Naive thymus-derived CD4-positive, alpha-beta T cell (primary cell): ENCODE data around the gene HBG2. TPM values are rescaled to one million over a fixed set of nuclear protein-coding genes. Genes with fewer than 3 reads are reported as not detected.

ENCODE experiments used
- ATAC-seq: fragments of 150-1000 bp; cut with Tn5 transposase; 2 replicates; pipeline ENCODE4 v1.10.0; 2021; ENCODE audit warnings: mild to moderate bottlenecking, moderate library complexity
- CTCF ChIA-PET: fragments of 350-600 bp; sonication (Branson Sonifier 250); formaldehyde crosslinking; loops from one replicate; lab custom pipeline; 2021; ENCODE audit warnings: antibody characterized with exemption; lab: Charles Lee
- POLR2A ChIA-PET: fragments of 350-600 bp; sonication (Branson Sonifier 250); formaldehyde crosslinking; loops from one replicate; lab custom pipeline; 2021; ENCODE audit warnings: antibody characterized with exemption, inconsistent platforms; lab: Charles Lee
- DNase-seq, 9 donors: peaks; one replicate each; pipeline versions ENCODE4 v3.0.0 to v3.0.0-alpha.2; 2020 to 2022; ENCODE audit warnings: mixed read lengths in 1 of 9
- H3K27ac ChIP-seq: one replicate; pipeline ENCODE4 v1.7.0; 2013; ENCODE audit warnings: mild to moderate bottlenecking, low read depth, low read length, moderate library complexity
- H3K27me3 ChIP-seq, 2 donors: one replicate each; pipeline ENCODE4 v1.7.0; 2013; ENCODE audit warnings: low read length in 2 of 2, mild to moderate bottlenecking in 2 of 2, moderate library complexity in 2 of 2; ENCODE audit not compliant: control insufficient read depth in 2 of 2, insufficient read depth in 2 of 2
- H3K36me3 ChIP-seq, 3 experiments: 1 replicate in 2 of 3; 2 replicates in 1 of 3; pipeline ENCODE4 v1.7.0; 2013; ENCODE audit warnings: low read length in 3 of 3, mild to moderate bottlenecking in 3 of 3, moderate library complexity in 1 of 3; ENCODE audit not compliant: insufficient read depth in 3 of 3, control insufficient read depth in 2 of 3
- H3K4me1 ChIP-seq, 2 donors: one replicate each; pipeline ENCODE4 v1.7.0; 2013; ENCODE audit warnings: low read length in 2 of 2, mild to moderate bottlenecking in 2 of 2, moderate library complexity in 1 of 2; ENCODE audit not compliant: control insufficient read depth in 2 of 2, insufficient read depth in 2 of 2
- H3K4me3 ChIP-seq: 2 replicates; pipeline ENCODE4 v1.7.0; 2013; ENCODE audit warnings: mild to moderate bottlenecking, low read length
- H3K9me3 ChIP-seq, 3 experiments: 1 replicate in 2 of 3; 2 replicates in 1 of 3; pipeline ENCODE4 v1.7.0; 2013; ENCODE audit warnings: low read length in 3 of 3; ENCODE audit not compliant: control insufficient read depth in 2 of 3
- H3K27ac Mint-ChIP-seq, 9 donors: one replicate each; pipeline ENCODE4 v1.8.0; 2020 to 2022; ENCODE audit warnings: mixed read lengths in 9 of 9, mild to moderate bottlenecking in 8 of 9, moderate library complexity in 5 of 9, inconsistent platforms in 2 of 9
- H3K27me3 Mint-ChIP-seq, 5 donors: one replicate each; pipeline ENCODE4 v1.8.0; 2021 to 2022; ENCODE audit warnings: mixed read lengths in 5 of 5, mild to moderate bottlenecking in 1 of 5
- H3K36me3 Mint-ChIP-seq, 5 donors: one replicate each; pipeline ENCODE4 v1.8.0; 2020 to 2022; ENCODE audit warnings: mixed read lengths in 5 of 5, mild to moderate bottlenecking in 3 of 5, inconsistent platforms in 1 of 5
- H3K4me1 Mint-ChIP-seq, 7 donors: one replicate each; pipeline ENCODE4 v1.8.0; 2020 to 2022; ENCODE audit warnings: mixed read lengths in 7 of 7, mild to moderate bottlenecking in 3 of 7, inconsistent platforms in 1 of 7
- H3K4me3 Mint-ChIP-seq, 10 donors: one replicate each; pipeline ENCODE4 v1.8.0; 2020 to 2022; ENCODE audit warnings: mild to moderate bottlenecking in 10 of 10, mixed read lengths in 10 of 10, moderate library complexity in 6 of 10, inconsistent platforms in 2 of 10
- H3K9me3 Mint-ChIP-seq, 11 donors: one replicate each; pipeline ENCODE4 v1.8.0; 2020 to 2022; ENCODE audit warnings: mixed read lengths in 11 of 11, mild to moderate bottlenecking in 4 of 11, inconsistent platforms in 1 of 11, moderate library complexity in 1 of 11
- intact Hi-C, 2 donors: fragments of 100-400 bp; cut with micrococcal nuclease; formaldehyde crosslinking; loops; one replicate each; pipeline ENCODE4 v1.15.1; 2023
- polyA plus RNA-seq, 2 donors: library from polyadenylated mRNA; unstranded; fragments of 300-500 nt; fragmentation: Illumina TruSeq; gene quantifications; one replicate each; pipeline ENCODE4 v1.2.3, GENCODE V29; 2021
- total RNA-seq, 6 experiments: library from RNA in 5 of 6; stranded (reverse) in 5 of 6; gene quantifications; 1 replicate in 5 of 6; 2 replicates in 1 of 6; pipeline ENCODE4 v1.2.3 and lab custom pipeline; 2021 to 2026

Gene HBG2
- total and polyA plus RNA-seq, 7 experiments from 2014 or later = not detected

GRCh38 chr11:5223686-5224085 lies 30.9 kb downstream of the HBG2 start:
- no peaks in the 10 kb centered on the region for H3K36me3 Mint-ChIP-seq
- ChIA-PET POLR2A (no interaction called here), CTCF (interaction anchor here (0.6 kb wide), 1 partner anchor 110 kb away, joined by 4 read pairs; no protein-coding TSS in a partner anchor)
- no peaks in the 10 kb centered on the region for H3K4me1 Mint-ChIP-seq
- Histone ChIP-seq H3K27me3 (no peaks in the 10 kb centered on the region), H3K36me3 (no peaks in the 10 kb centered on the region), H3K4me3 (no peak overlapping the region), H3K9me3 (no peaks in the 10 kb centered on the region), H3K4me1 (no peaks in the 10 kb centered on the region), H3K27ac (no peak overlapping the region)
- H3K27ac Mint-ChIP-seq = no peak overlapping the region
- H3K27me3 Mint-ChIP-seq = peaks cover 0 to 17% (median 5%) of the 10 kb centered on the region in 5 donors
- H3K4me3 Mint-ChIP-seq = no peak overlapping the region
- intact Hi-C loops = no loop called here
- H3K9me3 Mint-ChIP-seq = peaks cover 0 to 20% (median 4%) of the 10 kb centered on the region in 11 donors
- DNase-seq (no peak), ATAC-seq (no peak)

DNA sequence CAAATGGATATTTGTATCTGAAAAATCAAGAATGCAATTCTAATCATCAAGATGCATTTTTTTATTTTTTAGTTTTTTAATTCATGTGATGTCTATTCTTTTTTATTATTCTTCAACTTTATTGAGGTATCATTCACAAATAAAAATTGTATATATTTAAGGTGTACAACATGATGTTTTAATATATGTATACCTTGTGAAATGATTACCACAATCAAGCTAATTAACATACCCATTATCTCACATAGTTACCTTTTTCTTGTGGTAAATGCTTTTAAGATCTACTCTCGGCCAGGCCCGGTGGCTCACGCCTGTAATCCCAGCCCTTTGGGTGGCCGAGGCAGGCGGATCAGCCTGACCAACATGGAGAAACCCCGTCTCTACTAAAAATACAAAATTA lies 31.4 kb downstream of the HBG2 start:
- intact Hi-C loops = no loop called here
- POLR2A ChIA-PET = no interaction called here
- no peak for ATAC-seq

GRCh38 chr11:5210376-5210885 lies 44.1 kb downstream of the HBG2 start:
- no peaks in the 10 kb centered on the region for H3K4me1 ChIP-seq
- DNase-seq = no peak
- intact Hi-C loops = no loop called here
- H3K9me3 ChIP-seq = no peaks in the 10 kb centered on the region
- H3K4me1 Mint-ChIP-seq = no peaks in the 10 kb centered on the region
- H3K4me3 Mint-ChIP-seq = no peak overlapping the region
- H3K9me3 Mint-ChIP-seq = peaks cover 0 to 4% (median 0%) of the 10 kb centered on the region in 11 donors
- H3K27ac ChIP-seq = no peak overlapping the region
- H3K27me3 Mint-ChIP-seq = no peaks in the 10 kb centered on the region
- H3K4me3 ChIP-seq = no peak overlapping the region
- no peaks in the 10 kb centered on the region for H3K36me3 ChIP-seq
- no peaks in the 10 kb centered on the region for H3K27me3 ChIP-seq
- H3K36me3 Mint-ChIP-seq = no peaks in the 10 kb centered on the region
- POLR2A ChIA-PET = no interaction called here
- CTCF ChIA-PET = no interaction called here
- no peak for ATAC-seq
- H3K27ac Mint-ChIP-seq = no peak overlapping the region

More for the DNA sequence above, 31.4 kb downstream of the HBG2 start:
- Mint-ChIP-seq H3K27ac (no peak overlapping the region), H3K4me1 (no peaks in the 10 kb centered on the region), H3K9me3 (peaks cover 0 to 23% (median 4%) of the 10 kb centered on the region in 11 donors), H3K36me3 (no peaks in the 10 kb centered on the region), H3K27me3 (peaks cover 0 to 17% (median 5%) of the 10 kb centered on the region in 5 donors), H3K4me3 (no peak overlapping the region)
- no peak overlapping the region for H3K4me3 ChIP-seq
- H3K9me3 ChIP-seq = no peaks in the 10 kb centered on the region
- CTCF ChIA-PET = interaction anchor here (0.6 kb wide), 1 partner anchor 109 kb away, joined by 4 read pairs; no protein-coding TSS in a partner anchor
- no peaks in the 10 kb centered on the region for H3K36me3 ChIP-seq
- no peaks in the 10 kb centered on the region for H3K27me3 ChIP-seq
- H3K4me1 ChIP-seq = no peaks in the 10 kb centered on the region
- no peak for DNase-seq
- no peak overlapping the region for H3K27ac ChIP-seq

GRCh38 chr11:5204787-5205186 lies 49.8 kb downstream of the HBG2 start:
- Histone ChIP-seq H3K27me3 (no peaks in the 10 kb centered on the region), H3K9me3 (no peaks in the 10 kb centered on the region), H3K27ac (no peak overlapping the region), H3K4me3 (no peak overlapping the region), H3K4me1 (no peaks in the 10 kb centered on the region), H3K36me3 (no peaks in the 10 kb centered on the region)
- H3K4me3 Mint-ChIP-seq = no peak overlapping the region
- DNase-seq (no peak), ATAC-seq (no peak)
- H3K36me3 Mint-ChIP-seq = no peaks in the 10 kb centered on the region
- CTCF ChIA-PET = no interaction called here
- POLR2A ChIA-PET = no interaction called here
- H3K27ac Mint-ChIP-seq = no peak overlapping the region
- intact Hi-C loops = no loop called here
- peaks cover 0 to 23% (median 5%) of the 10 kb centered on the region in 5 donors for H3K27me3 Mint-ChIP-seq
- no peaks in the 10 kb centered on the region for H3K4me1 Mint-ChIP-seq
- H3K9me3 Mint-ChIP-seq = no peaks in the 10 kb centered on the region

DNA sequence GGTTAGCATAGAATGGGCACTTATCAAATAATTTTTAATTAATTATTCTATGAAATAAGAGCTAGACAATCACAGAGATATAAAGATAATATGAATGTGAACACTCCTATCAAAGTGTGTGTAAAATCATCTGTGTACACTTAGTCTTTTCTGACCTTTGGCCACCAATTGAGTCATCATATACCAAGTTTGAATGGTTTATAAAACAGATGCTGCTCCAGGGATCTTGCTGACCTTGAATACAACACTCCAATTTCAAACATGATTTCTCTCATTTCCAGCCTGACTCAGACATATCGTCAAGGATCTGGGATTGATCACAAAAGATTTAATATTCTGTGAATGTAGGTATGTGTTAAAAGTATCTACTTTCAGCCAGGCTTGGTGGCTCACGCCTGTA lies 51.2 kb downstream of the HBG2 start:
- H3K36me3 Mint-ChIP-seq = no peaks in the 10 kb centered on the region
- Histone ChIP-seq H3K27ac (no peak overlapping the region), H3K9me3 (no peaks in the 10 kb centered on the region), H3K4me1 (no peaks in the 10 kb centered on the region), H3K4me3 (no peak overlapping the region), H3K36me3 (no peaks in the 10 kb centered on the region), H3K27me3 (no peaks in the 10 kb centered on the region)
- no peak for DNase-seq
- H3K9me3 Mint-ChIP-seq = no peaks in the 10 kb centered on the region
- no peak overlapping the region for H3K4me3 Mint-ChIP-seq
- CTCF ChIA-PET = no interaction called here
- no peaks in the 10 kb centered on the region for H3K4me1 Mint-ChIP-seq
- no peak overlapping the region for H3K27ac Mint-ChIP-seq
- POLR2A ChIA-PET = no interaction called here
- peaks cover 0 to 24% (median 8%) of the 10 kb centered on the region in 5 donors for H3K27me3 Mint-ChIP-seq
- intact Hi-C loops = no loop called here
- ATAC-seq = no peak

Other genes starting within 250 kb of the HBG2 start
- gene OR52J3, start 208.3 kb downstream of the HBG2 start, total RNA-seq = not detected
- not detected for gene OR52J3, start 208.3 kb downstream of the HBG2 start, polyA plus RNA-seq
- not detected for gene OR52E2, start 195.2 kb downstream of the HBG2 start, total RNA-seq
- not detected for gene OR52E2, start 195.2 kb downstream of the HBG2 start, polyA plus RNA-seq
- gene OR52E1, start 185.2 kb downstream of the HBG2 start, total RNA-seq = not detected
- gene OR52E1, start 185.2 kb downstream of the HBG2 start, polyA plus RNA-seq = not detected
- not detected for gene OR52A5, start 116.4 kb downstream of the HBG2 start, total RNA-seq
- not detected for gene OR52A5, start 116.4 kb downstream of the HBG2 start, polyA plus RNA-seq
- not detected for gene OR52A1, start 100.0 kb downstream of the HBG2 start, total RNA-seq
- not detected for gene OR52A1, start 100.0 kb downstream of the HBG2 start, polyA plus RNA-seq
- gene OR51V1, start 54.1 kb downstream of the HBG2 start, total RNA-seq = not detected
- not detected for gene OR51V1, start 54.1 kb downstream of the HBG2 start, polyA plus RNA-seq
- gene HBB, start 27.7 kb downstream of the HBG2 start, total RNA-seq = 10 to 100 TPM in 1 of 5 experiments, under 1 TPM in 1, not detected in 3; 1.00 to 56.2 TPM
- gene HBB, start 27.7 kb downstream of the HBG2 start, polyA plus RNA-seq = under 1 TPM; 0.67 to 0.91 TPM
- not detected for gene HBD, start 20.3 kb downstream of the HBG2 start, total RNA-seq
- not detected for gene HBD, start 20.3 kb downstream of the HBG2 start, polyA plus RNA-seq
- gene HBG1, start 4.9 kb downstream of the HBG2 start, total RNA-seq = not detected
- not detected for gene HBG1, start 4.9 kb downstream of the HBG2 start, polyA plus RNA-seq
- not detected for gene HBE1, start 15.2 kb upstream of the HBG2 start, total RNA-seq
- gene HBE1, start 15.2 kb upstream of the HBG2 start, polyA plus RNA-seq = not detected
- not detected for gene OR51B4, start 47.2 kb upstream of the HBG2 start, total RNA-seq
- gene OR51B4, start 47.2 kb upstream of the HBG2 start, polyA plus RNA-seq = not detected
- gene OR51B2, start 69.5 kb upstream of the HBG2 start, total RNA-seq = not detected
- gene OR51B2, start 69.5 kb upstream of the HBG2 start, polyA plus RNA-seq = not detected
- gene OR51B5, start 88.7 kb upstream of the HBG2 start, total RNA-seq = under 1 TPM in 1 of 5 experiments, not detected in 4; 0.48 TPM
- gene OR51B5, start 88.7 kb upstream of the HBG2 start, polyA plus RNA-seq = not detected
- gene OR51B6, start 96.7 kb upstream of the HBG2 start, total RNA-seq = not detected
- gene OR51B6, start 96.7 kb upstream of the HBG2 start, polyA plus RNA-seq = not detected
- gene OR51M1, start 129.0 kb upstream of the HBG2 start, total RNA-seq = not detected
- not detected for gene OR51M1, start 129.0 kb upstream of the HBG2 start, polyA plus RNA-seq
- gene OR51Q1, start 167.3 kb upstream of the HBG2 start, total RNA-seq = not detected
- gene OR51Q1, start 167.3 kb upstream of the HBG2 start, polyA plus RNA-seq = not detected
- not detected for gene OR51I1, start 186.7 kb upstream of the HBG2 start, total RNA-seq
- not detected for gene OR51I1, start 186.7 kb upstream of the HBG2 start, polyA plus RNA-seq
- gene OR51I2, start 194.5 kb upstream of the HBG2 start, total RNA-seq = not detected
- gene OR51I2, start 194.5 kb upstream of the HBG2 start, polyA plus RNA-seq = not detected
- gene OR52D1, start 233.9 kb upstream of the HBG2 start, total RNA-seq = not detected
- gene OR52D1, start 233.9 kb upstream of the HBG2 start, polyA plus RNA-seq = not detected